GM21825 (cell line): ENCODE measurements around the gene RELA.
A peak's percentile ranks its signal among the peaks of the same experiment; 100 is the strongest.
"Not testable (repeated sequence)": the region's sequence is repeated elsewhere in the genome, so short reads cannot be mapped to it uniquely, and the experiment has no call there.

ENCODE experiments used
- ATAC-seq: cut with Tn5 transposase; IDR thresholded peaks from one replicate; pipeline ENCODE4 v1.9.1; 2021; ENCODE audit warnings: mild to moderate bottlenecking, moderate library complexity; ENCODE audit not compliant: unreplicated experiment

RELA gene

GRCh38 chr11:65649656-65650546 is 12.8 kb downstream of the RELA start:
- no peak for ATAC-seq

GRCh38 chr11:65648997-65649493 is 13.7 kb downstream of the RELA start:
- no peak for ATAC-seq

GRCh38 chr11:65646958-65647701 is 15.6 kb downstream of the RELA start:
- ATAC-seq, result no peak

- ATAC-seq, result no peak
These were observed 16.3 kb downstream of the RELA start for GRCh38 chr11:65646288-65646957.

- no peak for ATAC-seq
These were observed 17.0 kb downstream of the RELA start for GRCh38 chr11:65645710-65646109.

- no peak for ATAC-seq
These were observed 17.9 kb downstream of the RELA start for GRCh38 chr11:65644837-65645236.

GRCh38 chr11:65643971-65644370 is 18.7 kb downstream of the RELA start:
- no peak for ATAC-seq

- no peak for ATAC-seq
These were observed 20.6 kb downstream of the RELA start for GRCh38 chr11:65642014-65642671.

- no peak for ATAC-seq
These were observed 21.3 kb downstream of the RELA start for GRCh38 chr11:65641297-65642013.

GRCh38 chr11:65640483-65641296 is 22.0 kb downstream of the RELA start:
- ATAC-seq, result no peak

GRCh38 chr11:65639623-65640482 is 22.9 kb downstream of the RELA start:
- ATAC-seq, result peak; percentile 31

- not testable (repeated sequence) for ATAC-seq
These were observed 23.5 kb downstream of the RELA start for GRCh38 chr11:65639228-65639597.

- peak; percentile 44 for ATAC-seq
These were observed 24.8 kb downstream of the RELA start, which contains the start of gene SIPA1 for GRCh38 chr11:65637794-65638419. Gene SIPA1, plus strand, starts transcription at chr11:65638101. Its CDS starts 2,821 bp downstream, at chr11:65640922.

- no peak for ATAC-seq
These were observed 25.6 kb downstream of the RELA start for GRCh38 chr11:65637032-65637557.

- ATAC-seq, result no peak
These were observed 26.3 kb downstream of the RELA start for GRCh38 chr11:65636108-65637031.

- ATAC-seq, result no peak
These were observed 27.6 kb downstream of the RELA start for GRCh38 chr11:65634905-65635731.
